Measurements from ENCODE around the gene ATG16L2. TPM values are rescaled to one million over a fixed set of nuclear protein-coding genes. Genes with fewer than 3 reads are reported as not detected.

The ATG16L2 gene
- total RNA-seq, 1 experiment from 2014 or later = 16.2 TPM

GRCh38 chr11:72844356-72844755, 30.1 kb downstream of the ATG16L2 start:
- intact Hi-C loops (cut with micrococcal nuclease) = loop anchor here (10.0 kb wide), 1 partner anchor 120 kb away; no protein-coding TSS in a partner anchor
- no peak for ATAC-seq
- Histone ChIP-seq H3K79me2 (ENCODE audit: low read length) (no peaks in the 10 kb centered on the region), H3K4me2 (ENCODE audit: low read length) (no peak overlapping the region), H4K20me1 (ENCODE audit: low read length) (no peaks in the 10 kb centered on the region), H2AFZ (ENCODE audit: low read length) (no peak overlapping the region), H3K9me3 (ENCODE audit: low read length) (no peaks in the 10 kb centered on the region), H3K4me3 (ENCODE audit: low read length) (no peak overlapping the region), H3K4me1 (ENCODE audit: insufficient read depth, low read length) (no peaks in the 10 kb centered on the region), H3K27me3 (ENCODE audit: low read length) (no peaks in the 10 kb centered on the region), H3K36me3 (ENCODE audit: low read depth, low read length) (peaks cover 17% of the 10 kb centered on the region; the same call in 1 of the 2 replicates), H3F3A (ENCODE audit: low read length, unreplicated experiment) (no peaks in the 10 kb centered on the region), H3K9me2 (replicated peaks; ENCODE audit: low read length) (no peaks in the 10 kb centered on the region), H3K27ac (ENCODE audit: low read length) (no peak overlapping the region), H3K9ac (ENCODE audit: low read length) (no peak overlapping the region)
- no TSS peak for BruUV-seq (replicated peaks)
- ChIA-PET POLR2A (ENCODE audit: unreplicated experiment) (no interaction called here), CTCF (interaction anchor here (1.1 kb wide), 1 partner anchor 119 kb away, joined by 4 read pairs; no protein-coding TSS in a partner anchor)
- DNase-seq = no peak
- TF ChIP-seq EZH2 (IDR thresholded peaks at IDR 0.05; ENCODE audit: low read length, unreplicated experiment) (no peak), EZH2phosphoT487 (IDR thresholded peaks at IDR 0.05; ENCODE audit: borderline replicate concordance, low read length) (no peak)
- TF ChIP-seq, protein P1, sequence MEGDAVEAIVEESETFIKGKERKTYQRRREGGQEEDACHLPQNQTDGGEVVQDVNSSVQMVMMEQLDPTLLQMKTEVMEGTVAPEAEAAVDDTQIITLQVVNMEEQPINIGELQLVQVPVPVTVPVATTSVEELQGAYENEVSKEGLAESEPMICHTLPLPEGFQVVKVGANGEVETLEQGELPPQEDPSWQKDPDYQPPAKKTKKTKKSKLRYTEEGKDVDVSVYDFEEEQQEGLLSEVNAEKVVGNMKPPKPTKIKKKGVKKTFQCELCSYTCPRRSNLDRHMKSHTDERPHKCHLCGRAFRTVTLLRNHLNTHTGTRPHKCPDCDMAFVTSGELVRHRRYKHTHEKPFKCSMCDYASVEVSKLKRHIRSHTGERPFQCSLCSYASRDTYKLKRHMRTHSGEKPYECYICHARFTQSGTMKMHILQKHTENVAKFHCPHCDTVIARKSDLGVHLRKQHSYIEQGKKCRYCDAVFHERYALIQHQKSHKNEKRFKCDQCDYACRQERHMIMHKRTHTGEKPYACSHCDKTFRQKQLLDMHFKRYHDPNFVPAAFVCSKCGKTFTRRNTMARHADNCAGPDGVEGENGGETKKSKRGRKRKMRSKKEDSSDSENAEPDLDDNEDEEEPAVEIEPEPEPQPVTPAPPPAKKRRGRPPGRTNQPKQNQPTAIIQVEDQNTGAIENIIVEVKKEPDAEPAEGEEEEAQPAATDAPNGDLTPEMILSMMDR (conservative IDR thresholded peaks at IDR 0.05; ENCODE audit: low read depth, low read length) = no peak

- no peak overlapping the region for H3K9ac ChIP-seq (ENCODE audit: low read length)
- intact Hi-C loops (cut with micrococcal nuclease) = loop anchor here (10.0 kb wide), 1 partner anchor 124 kb away; no protein-coding TSS in a partner anchor
- ChIA-PET POLR2A (ENCODE audit: unreplicated experiment) (no interaction called here), CTCF (no interaction called here)
- no TSS peak for BruUV-seq (replicated peaks)
- TF ChIP-seq EZH2 (IDR thresholded peaks at IDR 0.05; ENCODE audit: low read length, unreplicated experiment) (no peak), EZH2phosphoT487 (IDR thresholded peaks at IDR 0.05; ENCODE audit: borderline replicate concordance, low read length) (no peak)
- TF ChIP-seq, protein P1 (conservative IDR thresholded peaks at IDR 0.05; ENCODE audit: low read depth, low read length) = peak; percentile 92
- H3K4me3 ChIP-seq (ENCODE audit: low read length) = no peak overlapping the region
- DNase-seq (peak; percentile 73), ATAC-seq (peak; percentile 75)
- H3K9me2 ChIP-seq (replicated peaks; ENCODE audit: low read length) = no peaks in the 10 kb centered on the region
- no peak overlapping the region for H3K27ac ChIP-seq (ENCODE audit: low read length)
- H4K20me1 ChIP-seq (ENCODE audit: low read length) = no peaks in the 10 kb centered on the region
- H3F3A ChIP-seq (ENCODE audit: low read length, unreplicated experiment) = no peaks in the 10 kb centered on the region
- H3K36me3 ChIP-seq (ENCODE audit: low read depth, low read length) = no peaks in the 10 kb centered on the region
- no peaks in the 10 kb centered on the region for H3K9me3 ChIP-seq (ENCODE audit: low read length)
- H3K4me2 ChIP-seq (ENCODE audit: low read length) = no peak overlapping the region
- H2AFZ ChIP-seq (ENCODE audit: low read length) = no peak overlapping the region
- H3K27me3 ChIP-seq (ENCODE audit: low read length) = no peaks in the 10 kb centered on the region
- no peaks in the 10 kb centered on the region for H3K4me1 ChIP-seq (ENCODE audit: insufficient read depth, low read length)
- no peaks in the 10 kb centered on the region for H3K79me2 ChIP-seq (ENCODE audit: low read length)
These were observed 34.7 kb downstream of the ATG16L2 start for GRCh38 chr11:72848846-72849466.

DNA sequence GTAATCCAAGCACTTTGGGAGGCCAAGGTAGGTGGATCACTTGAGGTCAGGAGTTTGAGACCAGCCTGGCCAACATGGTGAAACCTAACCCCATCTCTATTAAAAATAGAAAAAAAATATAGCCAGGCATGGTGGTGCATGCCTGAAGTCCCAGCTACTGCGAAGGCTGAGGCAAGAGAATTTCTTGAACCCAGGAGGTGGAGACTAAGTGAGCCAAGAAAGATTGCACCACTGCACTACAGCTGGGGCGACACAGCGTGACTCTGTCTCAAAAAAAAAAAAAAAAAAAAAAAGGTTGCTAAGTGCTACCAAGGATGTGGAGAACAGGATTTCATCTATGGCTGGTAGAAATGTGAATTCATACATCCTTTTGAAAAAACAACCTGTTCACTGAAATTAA, 36.6 kb downstream of the ATG16L2 start:
- H3K27me3 ChIP-seq (ENCODE audit: low read length) = no peaks in the 10 kb centered on the region
- no peaks in the 10 kb centered on the region for H3K79me2 ChIP-seq (ENCODE audit: low read length)
- CTCF ChIA-PET = no interaction called here
- H3K27ac ChIP-seq (ENCODE audit: low read length) = no peak overlapping the region
- H3K9ac ChIP-seq (ENCODE audit: low read length) = no peak overlapping the region
- TF ChIP-seq EZH2 (IDR thresholded peaks at IDR 0.05; ENCODE audit: low read length, unreplicated experiment) (no peak), EZH2phosphoT487 (IDR thresholded peaks at IDR 0.05; ENCODE audit: borderline replicate concordance, low read length) (no peak)
- TF ChIP-seq, protein P1 (conservative IDR thresholded peaks at IDR 0.05; ENCODE audit: low read depth, low read length) = no peak
- H3K36me3 ChIP-seq (ENCODE audit: low read depth, low read length) = no peaks in the 10 kb centered on the region
- ATAC-seq (no peak), DNase-seq (no peak)
- H3K4me2 ChIP-seq (ENCODE audit: low read length) = no peak overlapping the region
- intact Hi-C loops (cut with micrococcal nuclease) = no loop called here
- H3K4me1 ChIP-seq (ENCODE audit: insufficient read depth, low read length) = no peaks in the 10 kb centered on the region
- H2AFZ ChIP-seq (ENCODE audit: low read length) = no peak overlapping the region
- POLR2A ChIA-PET (ENCODE audit: unreplicated experiment) = no interaction called here
- no peaks in the 10 kb centered on the region for H3K9me3 ChIP-seq (ENCODE audit: low read length)
- BruUV-seq (replicated peaks) = no TSS peak
- H4K20me1 ChIP-seq (ENCODE audit: low read length) = no peaks in the 10 kb centered on the region
- no peaks in the 10 kb centered on the region for H3K9me2 ChIP-seq (replicated peaks; ENCODE audit: low read length)
- no peak overlapping the region for H3K4me3 ChIP-seq (ENCODE audit: low read length)
- no peaks in the 10 kb centered on the region for H3F3A ChIP-seq (ENCODE audit: low read length, unreplicated experiment)
